BE2C (cell line): Measurements from ENCODE around the gene GABARAP. TPM values are rescaled to one million over a fixed set of nuclear protein-coding genes. Genes with fewer than 3 reads are reported as not detected.

Experiments used
- DNase-seq: peaks from one replicate; pipeline ENCODE4 v3.0.0-alpha.2; 2020
- H3K27me3 ChIP-seq: fragments of 250-450 bp; sonication (Bioruptor Pico); 2 replicates; pipeline ENCODE4 v1.5.1; 2020; ENCODE audit warnings: mild to moderate bottlenecking
- H3K36me3 ChIP-seq: fragments of 250-450 bp; sonication (Bioruptor Pico); 2 replicates; pipeline ENCODE4 v1.5.1; 2020; ENCODE audit warnings: mild to moderate bottlenecking
- H3K4me1 ChIP-seq: fragments of 250-450 bp; sonication (Bioruptor Pico); 2 replicates; pipeline ENCODE4 v1.5.1; 2020
- H3K4me3 ChIP-seq: 2 replicates; pipeline ENCODE4 v1.5.1; 2011; ENCODE audit warnings: low read depth, low read length
- H3K9me3 ChIP-seq: fragments of 250-450 bp; sonication (Bioruptor Pico); 2 replicates; pipeline ENCODE4 v1.5.1; 2020
- CTCF ChIP-seq: IDR thresholded peaks from 2 replicates; pipeline ENCODE4 v1.5.1; 2012; ENCODE audit warnings: mild to moderate bottlenecking, low read depth, low read length
- polyA plus RNA-seq: library from polyadenylated mRNA; unstranded; fragments of >200 nt; gene quantifications from one replicate; pipeline ENCODE4 v1.2.1, GENCODE V29; 2012; ENCODE audit warnings: low read depth, missing spikeins; ENCODE audit not compliant: insufficient read length, insufficient read depth

Gene GABARAP
- 101 TPM for polyA plus RNA-seq

DNA sequence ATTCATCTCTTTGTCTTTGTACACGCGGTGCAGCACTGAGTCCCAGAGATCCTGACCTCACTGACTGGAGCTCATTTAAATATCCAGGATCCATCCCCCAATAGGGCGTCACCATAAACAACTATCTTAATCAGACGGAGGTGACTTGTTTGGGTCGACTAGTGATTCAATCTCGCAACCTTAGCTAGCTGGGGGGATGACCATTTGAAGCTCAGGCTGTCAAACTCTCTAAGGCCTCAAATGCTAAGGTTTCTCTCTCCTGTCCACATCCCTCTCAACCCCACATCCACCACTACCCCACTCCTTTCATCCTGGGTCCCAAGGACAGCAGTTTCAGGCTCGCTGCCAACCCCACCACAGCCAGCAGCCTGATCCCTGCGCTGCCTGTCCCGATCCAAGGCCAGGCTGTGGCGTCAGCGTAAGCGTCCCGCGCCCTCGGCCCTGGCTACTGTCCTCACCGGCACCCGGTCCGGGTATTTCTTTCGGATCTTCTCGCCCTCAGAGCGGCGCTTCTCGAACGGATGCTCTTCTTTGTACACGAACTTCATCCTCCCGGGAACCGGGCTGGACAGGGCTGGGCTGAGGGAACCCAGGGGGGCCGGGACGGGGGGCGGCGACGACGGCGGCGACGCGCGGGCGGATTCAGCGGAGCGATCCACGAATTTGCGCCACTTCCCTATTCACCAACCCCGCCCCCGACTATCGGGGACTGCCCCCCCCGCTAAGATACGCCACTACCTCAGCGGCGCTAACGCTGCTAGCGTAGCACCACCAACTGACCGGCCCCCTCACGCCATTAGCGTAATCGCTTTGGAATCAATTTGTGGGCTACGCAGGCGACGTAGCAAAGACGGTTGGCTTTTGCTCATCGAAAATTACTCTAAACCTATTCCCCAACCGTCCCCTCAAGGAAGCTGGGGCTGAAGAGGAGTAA, at the start of gene GABARAP:
Gene GABARAP, minus strand, starts transcription at position 667 of the 934 bp plus-strand sequence. Its CDS starts 119 bp downstream, at position 548.
- peaks cover 10% of the 10 kb centered on the region for H3K36me3 ChIP-seq
- DNase-seq, result peak; percentile 78
- H3K4me3 ChIP-seq, result peak within 1 kb of the TSS; percentile 82
- no peaks in the 10 kb centered on the region for H3K27me3 ChIP-seq
- no peak for TF ChIP-seq CTCF
- H3K9me3 ChIP-seq, result no peaks in the 10 kb centered on the region
- no peaks in the 10 kb centered on the region for H3K4me1 ChIP-seq

DNA sequence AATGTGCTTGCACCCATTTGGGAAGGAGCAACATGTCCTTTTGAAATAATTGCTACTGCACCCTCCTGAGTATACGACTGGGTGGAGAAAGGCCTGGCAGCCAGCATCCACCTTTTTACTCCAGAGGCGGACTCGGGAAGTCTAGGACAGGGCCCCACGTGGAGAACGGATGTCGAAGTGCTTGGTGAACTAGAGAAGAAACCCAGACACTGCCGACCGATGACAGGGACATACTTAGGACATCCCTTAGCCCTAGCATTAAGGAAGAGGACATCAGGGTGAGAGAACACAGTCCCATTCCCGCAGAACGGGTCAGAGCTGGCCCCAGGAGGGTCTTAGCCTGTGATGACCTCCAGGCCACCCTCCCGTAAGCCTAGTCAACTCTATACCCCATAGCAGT, 48.4 kb upstream of the GABARAP start:
- Histone ChIP-seq H3K4me1 (no peaks in the 10 kb centered on the region), H3K9me3 (no peaks in the 10 kb centered on the region), H3K36me3 (no peaks in the 10 kb centered on the region), H3K27me3 (peaks cover 28% of the 10 kb centered on the region), H3K4me3 (no peak overlapping the region)
- no peak for DNase-seq
- TF ChIP-seq CTCF, result no peak

DNA sequence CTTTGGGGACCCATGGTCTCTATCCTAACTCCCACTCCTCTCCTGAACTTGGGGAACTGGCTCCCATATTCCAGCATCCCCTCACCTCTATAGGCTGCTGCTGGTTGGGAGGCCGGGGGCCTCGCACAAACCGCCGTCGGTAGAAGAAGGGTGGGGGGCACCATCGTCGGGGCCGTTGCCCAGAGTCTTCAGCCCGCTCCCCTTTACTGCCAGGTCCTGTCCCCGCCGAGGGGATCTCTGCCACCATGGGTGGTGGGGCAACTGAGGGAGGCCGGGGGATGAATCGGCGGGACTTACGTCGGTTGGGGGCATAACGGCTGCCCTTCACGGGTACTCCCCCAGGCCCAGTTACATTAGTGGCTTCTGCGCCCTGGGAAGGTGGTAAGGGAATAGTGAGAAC, 47.9 kb upstream of the GABARAP start:
- DNase-seq, result no peak
- Histone ChIP-seq H3K4me1 (no peaks in the 10 kb centered on the region), H3K36me3 (no peaks in the 10 kb centered on the region), H3K4me3 (no peak overlapping the region), H3K9me3 (no peaks in the 10 kb centered on the region), H3K27me3 (peaks cover 28% of the 10 kb centered on the region)
- no peak for TF ChIP-seq CTCF

- Histone ChIP-seq H3K36me3 (no peaks in the 10 kb centered on the region), H3K4me3 (no peak overlapping the region), H3K9me3 (no peaks in the 10 kb centered on the region), H3K4me1 (no peaks in the 10 kb centered on the region), H3K27me3 (peaks cover 28% of the 10 kb centered on the region)
- DNase-seq, result no peak
- no peak for TF ChIP-seq CTCF
Observed at GRCh38 chr17:7289256-7290032, 47.2 kb upstream of the GABARAP start.

DNA sequence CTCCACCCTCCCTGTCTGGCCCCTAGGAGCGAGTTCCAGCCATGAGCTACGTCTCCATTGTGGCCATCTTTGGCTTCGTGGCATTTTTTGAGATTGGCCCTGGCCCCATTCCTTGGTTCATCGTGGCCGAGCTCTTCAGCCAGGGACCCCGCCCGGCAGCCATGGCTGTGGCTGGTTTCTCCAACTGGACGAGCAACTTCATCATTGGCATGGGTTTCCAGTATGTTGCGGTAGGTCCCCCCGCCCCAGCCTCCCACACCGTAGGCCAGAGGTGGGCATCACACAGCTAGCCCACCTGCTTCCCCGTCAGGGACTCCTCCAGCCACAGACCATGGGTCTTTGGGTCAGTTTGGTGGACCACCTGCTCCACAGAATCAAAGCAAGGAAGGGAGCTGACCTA, 43.4 kb upstream of the GABARAP start:
- no peaks in the 10 kb centered on the region for H3K36me3 ChIP-seq
- H3K27me3 ChIP-seq, result peaks cover 4% of the 10 kb centered on the region; the same call in 1 of the 2 replicates
- no peak for DNase-seq
- H3K4me1 ChIP-seq, result no peaks in the 10 kb centered on the region
- TF ChIP-seq CTCF, result no peak
- no peaks in the 10 kb centered on the region for H3K9me3 ChIP-seq
- no peak overlapping the region for H3K4me3 ChIP-seq
